Naive thymus-derived CD4-positive, alpha-beta T cell (primary cell): ENCODE measurements around the gene HSPH1. TPM values are rescaled to one million over a fixed set of nuclear protein-coding genes. Genes with fewer than 3 reads are reported as not detected.
"Not testable (repeated sequence)": the region's sequence is repeated elsewhere in the genome, so short reads cannot be mapped to it uniquely, and the experiment has no call there.

ENCODE experiments used
- ATAC-seq: fragments of 150-1000 bp; cut with Tn5 transposase; 2 replicates; pipeline ENCODE4 v1.10.0; 2021; ENCODE audit warnings: mild to moderate bottlenecking, moderate library complexity
- CTCF ChIA-PET: fragments of 350-600 bp; sonication (Branson Sonifier 250); formaldehyde crosslinking; loops from one replicate; lab custom pipeline; 2021; ENCODE audit warnings: antibody characterized with exemption; lab: Charles Lee
- POLR2A ChIA-PET: fragments of 350-600 bp; sonication (Branson Sonifier 250); formaldehyde crosslinking; loops from one replicate; lab custom pipeline; 2021; ENCODE audit warnings: antibody characterized with exemption, inconsistent platforms; lab: Charles Lee
- DNase-seq, 9 donors: peaks; one replicate each; pipeline versions ENCODE4 v3.0.0 to v3.0.0-alpha.2; 2020 to 2022; ENCODE audit warnings: mixed read lengths in 1 of 9
- H3K27ac ChIP-seq: one replicate; pipeline ENCODE4 v1.7.0; 2013; ENCODE audit warnings: mild to moderate bottlenecking, low read depth, low read length, moderate library complexity
- H3K27me3 ChIP-seq, 2 donors: one replicate each; pipeline ENCODE4 v1.7.0; 2013; ENCODE audit warnings: low read length in 2 of 2, mild to moderate bottlenecking in 2 of 2, moderate library complexity in 2 of 2; ENCODE audit not compliant: control insufficient read depth in 2 of 2, insufficient read depth in 2 of 2
- H3K36me3 ChIP-seq, 3 experiments: 1 replicate in 2 of 3; 2 replicates in 1 of 3; pipeline ENCODE4 v1.7.0; 2013; ENCODE audit warnings: low read length in 3 of 3, mild to moderate bottlenecking in 3 of 3, moderate library complexity in 1 of 3; ENCODE audit not compliant: insufficient read depth in 3 of 3, control insufficient read depth in 2 of 3
- H3K4me1 ChIP-seq, 2 donors: one replicate each; pipeline ENCODE4 v1.7.0; 2013; ENCODE audit warnings: low read length in 2 of 2, mild to moderate bottlenecking in 2 of 2, moderate library complexity in 1 of 2; ENCODE audit not compliant: control insufficient read depth in 2 of 2, insufficient read depth in 2 of 2
- H3K4me3 ChIP-seq: 2 replicates; pipeline ENCODE4 v1.7.0; 2013; ENCODE audit warnings: mild to moderate bottlenecking, low read length
- H3K9me3 ChIP-seq, 3 experiments: 1 replicate in 2 of 3; 2 replicates in 1 of 3; pipeline ENCODE4 v1.7.0; 2013; ENCODE audit warnings: low read length in 3 of 3; ENCODE audit not compliant: control insufficient read depth in 2 of 3
- H3K27ac Mint-ChIP-seq, 9 donors: one replicate each; pipeline ENCODE4 v1.8.0; 2020 to 2022; ENCODE audit warnings: mixed read lengths in 9 of 9, mild to moderate bottlenecking in 8 of 9, moderate library complexity in 5 of 9, inconsistent platforms in 2 of 9
- H3K27me3 Mint-ChIP-seq, 5 donors: one replicate each; pipeline ENCODE4 v1.8.0; 2021 to 2022; ENCODE audit warnings: mixed read lengths in 5 of 5, mild to moderate bottlenecking in 1 of 5
- H3K36me3 Mint-ChIP-seq, 5 donors: one replicate each; pipeline ENCODE4 v1.8.0; 2020 to 2022; ENCODE audit warnings: mixed read lengths in 5 of 5, mild to moderate bottlenecking in 3 of 5, inconsistent platforms in 1 of 5
- H3K4me1 Mint-ChIP-seq, 7 donors: one replicate each; pipeline ENCODE4 v1.8.0; 2020 to 2022; ENCODE audit warnings: mixed read lengths in 7 of 7, mild to moderate bottlenecking in 3 of 7, inconsistent platforms in 1 of 7
- H3K4me3 Mint-ChIP-seq, 10 donors: one replicate each; pipeline ENCODE4 v1.8.0; 2020 to 2022; ENCODE audit warnings: mild to moderate bottlenecking in 10 of 10, mixed read lengths in 10 of 10, moderate library complexity in 6 of 10, inconsistent platforms in 2 of 10
- H3K9me3 Mint-ChIP-seq, 11 donors: one replicate each; pipeline ENCODE4 v1.8.0; 2020 to 2022; ENCODE audit warnings: mixed read lengths in 11 of 11, mild to moderate bottlenecking in 4 of 11, inconsistent platforms in 1 of 11, moderate library complexity in 1 of 11
- intact Hi-C, 2 donors: fragments of 100-400 bp; cut with micrococcal nuclease; formaldehyde crosslinking; loops; one replicate each; pipeline ENCODE4 v1.15.1; 2023
- polyA plus RNA-seq, 2 donors: library from polyadenylated mRNA; unstranded; fragments of 300-500 nt; fragmentation: Illumina TruSeq; gene quantifications; one replicate each; pipeline ENCODE4 v1.2.3, GENCODE V29; 2021
- total RNA-seq, 6 experiments: library from RNA in 5 of 6; stranded (reverse) in 5 of 6; gene quantifications; 1 replicate in 5 of 6; 2 replicates in 1 of 6; pipeline ENCODE4 v1.2.3 and lab custom pipeline; 2021 to 2026

Gene HSPH1
- total and polyA plus RNA-seq, 7 experiments from 2014 or later = 36.6 to 154 (median 73.1) TPM

- Mint-ChIP-seq H3K36me3 (peaks cover 0 to 8% (median 0%) of the 10 kb centered on the region in 5 donors), H3K27me3 (peaks cover 3 to 10% (median 7%) of the 10 kb centered on the region in 5 donors), H3K27ac (no peak overlapping the region), H3K4me1 (no peaks in the 10 kb centered on the region), H3K9me3 (peaks cover 0 to 3% (median 0%) of the 10 kb centered on the region in 11 donors), H3K4me3 (no peak overlapping the region)
- ChIA-PET CTCF (no interaction called here), POLR2A (no interaction called here)
- no peak for DNase-seq
- H3K36me3 ChIP-seq = no peaks in the 10 kb centered on the region
- H3K4me1 ChIP-seq = no peaks in the 10 kb centered on the region
- no peaks in the 10 kb centered on the region for H3K27me3 ChIP-seq
- no peaks in the 10 kb centered on the region for H3K9me3 ChIP-seq
- H3K4me3 ChIP-seq = no peak overlapping the region
- intact Hi-C loops = no loop called here
- H3K27ac ChIP-seq = no peak overlapping the region
- ATAC-seq = no peak
Observed at GRCh38 chr13:31184451-31184850, 22.7 kb upstream of the HSPH1 start.

- Mint-ChIP-seq H3K36me3 (peaks cover 0 to 8% (median 0%) of the 10 kb centered on the region in 5 donors), H3K9me3 (peaks cover 0 to 2% (median 0%) of the 10 kb centered on the region in 11 donors), H3K27ac (no peak overlapping the region), H3K27me3 (peaks cover 0 to 10% (median 3%) of the 10 kb centered on the region in 5 donors), H3K4me3 (no peak overlapping the region), H3K4me1 (peaks cover 0 to 4% (median 2%) of the 10 kb centered on the region in 7 donors)
- POLR2A ChIA-PET = no interaction called here
- no peak for ATAC-seq
- intact Hi-C loops = no loop called here
- Histone ChIP-seq H3K9me3 (no peaks in the 10 kb centered on the region), H3K4me1 (no peaks in the 10 kb centered on the region), H3K27ac (no peak overlapping the region), H3K27me3 (no peaks in the 10 kb centered on the region), H3K4me3 (no peak overlapping the region), H3K36me3 (no peaks in the 10 kb centered on the region)
- DNase-seq = no peak
- CTCF ChIA-PET = no interaction called here
Observed at GRCh38 chr13:31182987-31183386, 21.3 kb upstream of the HSPH1 start.

GRCh38 chr13:31179754-31180153 is 18.1 kb upstream of the HSPH1 start:
- DNase-seq (no peak), ATAC-seq (no peak)
- Histone ChIP-seq H3K4me3 (no peak overlapping the region), H3K27me3 (no peaks in the 10 kb centered on the region), H3K27ac (no peak overlapping the region), H3K9me3 (no peaks in the 10 kb centered on the region), H3K36me3 (no peaks in the 10 kb centered on the region), H3K4me1 (no peaks in the 10 kb centered on the region)
- H3K4me1 Mint-ChIP-seq = peaks cover 0 to 6% (median 4%) of the 10 kb centered on the region in 7 donors
- intact Hi-C loops = no loop called here
- ChIA-PET CTCF (no interaction called here), POLR2A (interaction anchor here (1.2 kb wide), 1 partner anchor 20 kb away, joined by 3 read pairs; the partner anchor contains the start of gene B3GLCT)
- H3K27ac Mint-ChIP-seq = no peak overlapping the region
- peaks cover 0 to 7% (median 3%) of the 10 kb centered on the region in 11 donors for H3K9me3 Mint-ChIP-seq
- peaks cover 0 to 5% (median 0%) of the 10 kb centered on the region in 5 donors for H3K36me3 Mint-ChIP-seq
- peaks cover 0 to 6% (median 0%) of the 10 kb centered on the region in 5 donors for H3K27me3 Mint-ChIP-seq
- H3K4me3 Mint-ChIP-seq = no peak overlapping the region

- ChIA-PET POLR2A (interaction anchor here (1.2 kb wide), 1 partner anchor 21 kb away, joined by 3 read pairs; the partner anchor contains the start of gene B3GLCT), CTCF (no interaction called here)
- intact Hi-C loops = no loop called here
- Histone ChIP-seq H3K27me3 (no peaks in the 10 kb centered on the region), H3K36me3 (no peaks in the 10 kb centered on the region), H3K27ac (no peak overlapping the region), H3K4me1 (no peaks in the 10 kb centered on the region), H3K4me3 (no peak overlapping the region), H3K9me3 (no peaks in the 10 kb centered on the region)
- H3K9me3 Mint-ChIP-seq = peaks cover 0 to 7% (median 3%) of the 10 kb centered on the region in 11 donors
- ATAC-seq (no peak), DNase-seq (no peak)
- no peak overlapping the region for H3K4me3 Mint-ChIP-seq
- peaks cover 0 to 6% (median 4%) of the 10 kb centered on the region in 7 donors for H3K4me1 Mint-ChIP-seq
- H3K36me3 Mint-ChIP-seq = peaks cover 0 to 5% (median 0%) of the 10 kb centered on the region in 5 donors
- peaks cover 0 to 6% (median 0%) of the 10 kb centered on the region in 5 donors for H3K27me3 Mint-ChIP-seq
- H3K27ac Mint-ChIP-seq = no peak overlapping the region
Observed at GRCh38 chr13:31179241-31179640, 17.5 kb upstream of the HSPH1 start.

DNA sequence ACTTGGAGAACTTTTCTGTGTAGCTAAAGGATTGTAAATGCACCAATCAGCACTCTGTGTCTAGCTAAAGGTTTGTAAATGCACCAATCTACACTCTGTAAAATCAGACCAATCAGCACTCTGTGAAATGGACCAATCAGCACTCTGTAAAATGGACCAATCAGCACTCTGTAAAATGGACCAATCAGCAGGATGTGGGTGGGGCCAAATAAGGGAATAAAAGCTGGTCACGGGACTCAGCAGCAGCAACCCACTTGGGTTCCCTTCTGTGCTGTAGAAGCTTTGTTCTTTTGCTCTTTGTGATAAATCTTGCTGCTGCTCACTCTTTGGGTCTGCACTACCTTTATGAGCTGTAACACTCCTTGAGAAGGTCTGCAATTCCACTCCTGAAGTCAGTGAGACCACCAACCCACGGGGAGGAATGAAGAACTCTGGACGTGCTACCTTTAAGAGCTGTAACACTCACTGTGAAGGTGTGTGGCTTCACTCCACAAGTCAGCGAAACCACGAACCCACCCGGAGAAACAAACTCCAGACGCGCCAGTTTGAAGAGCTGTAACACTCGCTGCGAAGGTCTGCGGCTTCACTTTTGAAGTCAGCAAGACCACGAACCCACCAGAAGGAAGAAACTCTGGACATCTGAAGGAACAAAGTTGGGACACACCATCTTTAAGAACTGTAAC is 16.2 kb upstream of the HSPH1 start:
- H3K36me3 ChIP-seq, H3K4me1 ChIP-seq, H3K9me3 ChIP-seq, ATAC-seq, POLR2A ChIA-PET, H3K9me3 Mint-ChIP-seq, CTCF ChIA-PET, H3K36me3 Mint-ChIP-seq, H3K4me1 Mint-ChIP-seq, intact Hi-C loops, H3K4me3 ChIP-seq, H3K27me3 ChIP-seq, H3K27ac ChIP-seq: not testable (repeated sequence)
- Mint-ChIP-seq H3K27ac (peak overlapping the region in 2 of 9 donors; percentile 13 to 52), H3K4me3 (peak overlapping the region in 6 of 10 donors; percentile 16 to 68 (median 38)), H3K27me3 (peaks cover 6 to 15% (median 10%) of the 10 kb centered on the region in 5 donors)
- peak in 2 of 9 donors; percentile 16 to 22 for DNase-seq

GRCh38 chr13:31175847-31176532 is 14.3 kb upstream of the HSPH1 start:
- Histone ChIP-seq H3K36me3 (no peaks in the 10 kb centered on the region), H3K4me1 (no peaks in the 10 kb centered on the region), H3K4me3 (no peak overlapping the region), H3K27me3 (no peaks in the 10 kb centered on the region), H3K9me3 (no peaks in the 10 kb centered on the region), H3K27ac (no peak overlapping the region)
- peak overlapping the region in 1 of 9 donors; percentile 25 for H3K27ac Mint-ChIP-seq
- H3K9me3 Mint-ChIP-seq = peaks cover 0 to 7% (median 3%) of the 10 kb centered on the region in 11 donors
- CTCF ChIA-PET = no interaction called here
- POLR2A ChIA-PET = no interaction called here
- intact Hi-C loops = no loop called here
- DNase-seq = no peak
- H3K4me3 Mint-ChIP-seq = no peak overlapping the region
- H3K27me3 Mint-ChIP-seq = peaks cover 10 to 16% (median 15%) of the 10 kb centered on the region in 5 donors
- peaks cover 0 to 4% (median 0%) of the 10 kb centered on the region in 5 donors for H3K36me3 Mint-ChIP-seq
- peaks cover 0 to 8% (median 4%) of the 10 kb centered on the region in 7 donors for H3K4me1 Mint-ChIP-seq
- ATAC-seq = no peak
